PC-3 (cell line): ENCODE data around the gene NATD1. TPM values are rescaled to one million over a fixed set of nuclear protein-coding genes. Genes with fewer than 3 reads are reported as not detected.

Experiments used
- ATAC-seq: fragments of 200-7000 bp; cut with Tn5 transposase; 2 replicates; pipeline ENCODE4 v1.9.1; 2020; ENCODE audit warnings: mild to moderate bottlenecking, moderate library complexity
- BruUV-seq: library from RNA; stranded (reverse); fragments of 400-500 nt; replicated peaks from 2 replicates; lab custom pipeline; 2021; lab: Mats Ljungman, UMichigan
- CTCF ChIA-PET: fragments of 300-600 bp; sonication (Branson Sonifier 250); formaldehyde crosslinking; loops from one replicate; lab custom pipeline; 2022; ENCODE audit warnings: antibody characterized with exemption; lab: Charles Lee
- POLR2A ChIA-PET: fragments of 300-600 bp; sonication (Branson Sonifier 250); formaldehyde crosslinking; loops from one replicate; lab custom pipeline; 2022; ENCODE audit warnings: antibody characterized with exemption; ENCODE audit not compliant: unreplicated experiment; lab: Charles Lee
- DNase-seq: peaks from one replicate; pipeline ENCODE4 v3.0.0-alpha.2; 2015
- H2AFZ ChIP-seq: fragments of 300-600 bp; sonication (generic); 2 replicates; pipeline ENCODE4 v1.6.0; 2016; ENCODE audit warnings: antibody characterized with exemption, low read length
- H3F3A ChIP-seq: fragments of 300-600 bp; sonication (generic); one replicate; pipeline ENCODE4 v1.6.0; 2017; ENCODE audit warnings: antibody characterized with exemption, low read length, control low read depth, mild to moderate bottlenecking; ENCODE audit not compliant: unreplicated experiment
- H3K27ac ChIP-seq: fragments of 300-600 bp; sonication (generic); 2 replicates; pipeline ENCODE4 v1.5.1; 2016; ENCODE audit warnings: mild to moderate bottlenecking, low read length
- H3K27me3 ChIP-seq: fragments of 300-600 bp; sonication (generic); 2 replicates; pipeline ENCODE4 v1.6.1; 2016; ENCODE audit warnings: low read length, mixed read lengths
- H3K36me3 ChIP-seq: fragments of 300-600 bp; sonication (generic); 2 replicates; pipeline ENCODE4 v1.6.1; 2016; ENCODE audit warnings: low read depth, mixed run types, low read length, mixed read lengths
- H3K4me1 ChIP-seq: fragments of 300-600 bp; sonication (generic); 2 replicates; pipeline ENCODE4 v1.5.1; 2016; ENCODE audit warnings: low read length; ENCODE audit not compliant: insufficient read depth
- H3K4me2 ChIP-seq: fragments of 300-600 bp; sonication (generic); 2 replicates; pipeline ENCODE4 v1.6.0; 2016; ENCODE audit warnings: low read length
- H3K4me3 ChIP-seq: fragments of 300-600 bp; sonication (generic); 2 replicates; pipeline ENCODE4 v1.5.1; 2016; ENCODE audit warnings: mild to moderate bottlenecking, low read length, mixed read lengths
- H3K79me2 ChIP-seq: fragments of 300-600 bp; sonication (generic); 2 replicates; pipeline ENCODE4 v1.6.1; 2017; ENCODE audit warnings: low read length, mixed read lengths
- H3K9ac ChIP-seq: fragments of 300-600 bp; sonication (generic); 2 replicates; pipeline ENCODE4 v1.6.0; 2016; ENCODE audit warnings: mild to moderate bottlenecking, low read length
- H3K9me2 ChIP-seq: fragments of 300-600 bp; sonication (generic); replicated peaks from 2 replicates; pipeline ENCODE4 v1.6.1; 2016; ENCODE audit warnings: mixed run types, low read length, mixed read lengths
- H3K9me3 ChIP-seq: fragments of 300-600 bp; sonication (generic); 2 replicates; pipeline ENCODE4 v1.6.1; 2016; ENCODE audit warnings: low read length, mixed read lengths
- H4K20me1 ChIP-seq: fragments of 300-600 bp; sonication (generic); 2 replicates; pipeline ENCODE4 v1.6.1; 2016; ENCODE audit warnings: low read length, mixed read lengths
- CTCF ChIP-seq: fragments of 300-600 bp; sonication (generic); conservative IDR thresholded peaks from 2 replicates; pipeline ENCODE4 v1.5.1; 2017; ENCODE audit warnings: antibody characterized with exemption, low read depth, mild to moderate bottlenecking, low read length
- EZH2 ChIP-seq: fragments of 300-600 bp; sonication (generic); IDR thresholded peaks from one replicate; pipeline ENCODE4 v1.6.1; 2017; ENCODE audit warnings: antibody characterized with exemption, mild to moderate bottlenecking, low read length; ENCODE audit not compliant: unreplicated experiment
- EZH2phosphoT487 ChIP-seq: fragments of 300-600 bp; sonication (generic); IDR thresholded peaks from 2 replicates; pipeline ENCODE4 v1.6.1; 2018; ENCODE audit warnings: mild to moderate bottlenecking, antibody characterized with exemption, low read length, borderline replicate concordance
- intact Hi-C: fragments of 100-400 bp; cut with micrococcal nuclease; formaldehyde crosslinking; loops from 2 replicates; pipeline ENCODE4 v1.9.0; 2023
- total RNA-seq: library from RNA; depleted of rRNA; stranded (reverse); fragments of >200 nt; gene quantifications from 2 replicates; pipeline ENCODE4 v1.2.3, GENCODE V29; 2014

The NATD1 gene
- total RNA-seq, 1 experiment from 2014 or later: 0.73 TPM

GRCh38 chr17:21271454-21272183 lies 18.4 kb upstream of the NATD1 start:
- no peak overlapping the region for H3K4me2 ChIP-seq

GRCh38 chr17:21269394-21269793 lies 16.2 kb upstream of the NATD1 start:
- no peaks in the 10 kb centered on the region for H4K20me1 ChIP-seq
- ChIA-PET CTCF (no interaction called here), POLR2A (no interaction called here)
- no peaks in the 10 kb centered on the region for H3K9me3 ChIP-seq
- no peaks in the 10 kb centered on the region for H3K36me3 ChIP-seq
- TF ChIP-seq CTCF (no peak), EZH2 (no peak), EZH2phosphoT487 (no peak)
- no peaks in the 10 kb centered on the region for H3K79me2 ChIP-seq
- H3K4me3 ChIP-seq: no peak overlapping the region
- no TSS peak for BruUV-seq
- no peak overlapping the region for H2AFZ ChIP-seq
- ATAC-seq: no peak
- no peak for DNase-seq
- H3K9me2 ChIP-seq: no peaks in the 10 kb centered on the region
- H3K4me2 ChIP-seq: no peak overlapping the region
- H3K27ac ChIP-seq: no peak overlapping the region
- no peaks in the 10 kb centered on the region for H3K4me1 ChIP-seq
- intact Hi-C loops: no loop called here
- H3K27me3 ChIP-seq: no peaks in the 10 kb centered on the region
- H3K9ac ChIP-seq: no peak overlapping the region
- H3F3A ChIP-seq: no peaks in the 10 kb centered on the region

More at GRCh38 chr17:21271454-21272183, 18.4 kb upstream of the NATD1 start:
- peaks cover 14% of the 10 kb centered on the region for H3K4me1 ChIP-seq
- no peak overlapping the region for H2AFZ ChIP-seq
- H3K79me2 ChIP-seq: no peaks in the 10 kb centered on the region
- TF ChIP-seq EZH2phosphoT487 (no peak), EZH2 (no peak), CTCF (no peak)
- H4K20me1 ChIP-seq: no peaks in the 10 kb centered on the region
- H3K9ac ChIP-seq: no peak overlapping the region
- ChIA-PET CTCF (no interaction called here), POLR2A (no interaction called here)
- no peaks in the 10 kb centered on the region for H3K27me3 ChIP-seq
- H3K4me3 ChIP-seq: no peak overlapping the region
- BruUV-seq: no TSS peak
- no peak overlapping the region for H3K27ac ChIP-seq
- ATAC-seq (no peak), DNase-seq (no peak)
- no peaks in the 10 kb centered on the region for H3K36me3 ChIP-seq
- H3K9me2 ChIP-seq: no peaks in the 10 kb centered on the region
- H3F3A ChIP-seq: no peaks in the 10 kb centered on the region
- intact Hi-C loops: no loop called here
- no peaks in the 10 kb centered on the region for H3K9me3 ChIP-seq

GRCh38 chr17:21268596-21269188 lies 15.5 kb upstream of the NATD1 start:
- H3K36me3 ChIP-seq: no peaks in the 10 kb centered on the region
- no peak for TF ChIP-seq EZH2
- no peak for TF ChIP-seq CTCF
- TF ChIP-seq EZH2phosphoT487: no peak
- H3K4me1 ChIP-seq: no peaks in the 10 kb centered on the region
- ATAC-seq: no peak
- no peaks in the 10 kb centered on the region for H3K79me2 ChIP-seq
- POLR2A ChIA-PET: no interaction called here
- no peak overlapping the region for H3K4me3 ChIP-seq
- H3K4me2 ChIP-seq: no peak overlapping the region
- H2AFZ ChIP-seq: no peak overlapping the region
- no peaks in the 10 kb centered on the region for H3K27me3 ChIP-seq
- no peaks in the 10 kb centered on the region for H3F3A ChIP-seq
- CTCF ChIA-PET: no interaction called here
- DNase-seq: no peak
- H3K9ac ChIP-seq: no peak overlapping the region
- H4K20me1 ChIP-seq: no peaks in the 10 kb centered on the region
- no TSS peak for BruUV-seq
- H3K9me3 ChIP-seq: no peaks in the 10 kb centered on the region
- no peak overlapping the region for H3K27ac ChIP-seq
- no peaks in the 10 kb centered on the region for H3K9me2 ChIP-seq
- intact Hi-C loops: no loop called here
